A549 (cell line): ENCODE results near the gene CTU1.
A peak's percentile ranks its signal among the peaks of the same experiment; 100 is the strongest.

Experiments
- CBX8 ChIP-seq: fragments of 200-600 bp; sonication (generic); IDR thresholded peaks from 2 replicates; pipeline ENCODE4 v1.6.1; 2016
- CTCF ChIP-seq: fragments of >200 bp; sonication (Bioruptor Twin); formaldehyde crosslinking; IDR thresholded peaks from 3 replicates; pipeline ENCODE4 v1.5.1; 2016
- EHMT2 ChIP-seq: fragments of 200-600 bp; sonication (generic); IDR thresholded peaks from 2 replicates; pipeline ENCODE4 v1.6.1; 2016; ENCODE audit warnings: antibody characterized with exemption, low read depth, mild to moderate bottlenecking, moderate library complexity
- ESRRA ChIP-seq: fragments of 150-350 bp; IDR thresholded peaks from 2 replicates; pipeline ENCODE4 v1.6.1; 2014; ENCODE audit warnings: mild to moderate bottlenecking, low read length, borderline replicate concordance
- HOXB13 ChIP-seq: fragments of 250-450 bp; sonication (Bioruptor Pico); IDR thresholded peaks from 2 replicates; pipeline ENCODE4 v1.5.0; 2020; ENCODE audit warnings: low read depth, mild to moderate bottlenecking, moderate library complexity
- MAX ChIP-seq: IDR thresholded peaks from 2 replicates; pipeline ENCODE4 v1.6.1; 2012
- NR3C1 ChIP-seq: fragments of >200 bp; sonication (Bioruptor Twin); formaldehyde crosslinking; IDR thresholded peaks from 3 replicates; pipeline ENCODE4 v1.6.1; 2017
- PHF8 ChIP-seq: fragments of 200-600 bp; sonication (generic); IDR thresholded peaks from 2 replicates; pipeline ENCODE4 v1.6.1; 2016; ENCODE audit warnings: low read depth, mild to moderate bottlenecking, antibody characterized with exemption, moderate library complexity, borderline replicate concordance
- POLR2A ChIP-seq: IDR thresholded peaks from 2 replicates; pipeline ENCODE4 v1.6.1; 2012; ENCODE audit warnings: mild to moderate bottlenecking, low read length
- POLR2AphosphoS2 ChIP-seq: conservative IDR thresholded peaks from 2 replicates; pipeline ENCODE4 v1.6.1; 2012; ENCODE audit warnings: low read length, improper control_type of control experiment, inconsistent platforms
- RFX5 ChIP-seq: fragments of 450-650 bp; IDR thresholded peaks from 2 replicates; pipeline ENCODE4 v1.7.1; 2014; ENCODE audit warnings: antibody characterized with exemption, mild to moderate bottlenecking, moderate library complexity
- SREBF2 ChIP-seq: fragments of 450-650 bp; IDR thresholded peaks from 2 replicates; pipeline ENCODE4 v1.6.1; 2014; ENCODE audit warnings: mild to moderate bottlenecking, moderate library complexity

DNA sequence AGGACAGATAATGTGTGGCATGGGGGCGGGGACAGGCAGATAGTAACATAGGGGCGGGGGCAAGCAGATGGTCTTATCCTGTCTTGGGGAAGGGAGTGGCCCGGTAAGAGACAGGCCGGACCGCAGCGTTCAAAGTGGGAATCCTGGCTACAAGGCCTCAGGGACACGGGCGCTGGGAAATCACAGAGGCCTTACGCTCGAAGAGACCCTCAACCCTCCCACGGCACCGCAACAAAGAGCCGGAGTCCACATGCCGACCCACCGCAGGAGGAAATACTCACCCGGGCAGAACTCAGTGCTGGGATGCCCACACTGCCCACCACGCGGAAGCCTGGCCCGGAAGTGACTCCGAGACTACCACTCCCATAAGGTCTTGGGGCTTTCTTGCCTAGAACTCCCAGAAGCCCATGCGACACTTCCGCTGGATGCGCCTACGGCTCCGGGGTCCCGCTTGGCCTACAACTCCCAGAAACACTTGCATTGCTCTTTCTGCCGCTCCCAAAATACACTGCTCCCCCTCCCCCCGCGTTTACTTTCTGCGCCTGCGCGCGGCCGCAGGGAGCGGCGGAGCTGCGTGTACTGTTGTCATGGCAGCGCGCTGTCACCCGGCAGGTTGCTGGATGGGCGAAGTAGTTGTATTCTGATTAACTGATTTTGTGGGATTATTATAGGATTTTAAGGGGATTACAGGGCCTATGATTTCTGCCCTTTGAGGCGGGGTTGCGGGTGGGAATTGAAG lies at the start of gene CTU1:
- TF ChIP-seq CTCF (no peak), RFX5 (peak; percentile 97), POLR2A (peak; percentile 81), PHF8 (peak; percentile 67), POLR2AphosphoS2 (no peak), MAX (peak; percentile 96), ESRRA (no peak), NR3C1 (no peak), SREBF2 (no peak), HOXB13 (CRISPR knock-in tag) (no peak), EHMT2 (no peak), CBX8 (no peak)
